Osteoblast (primary cell): Measurements from ENCODE around the gene NPLOC4. TPM values are rescaled to one million over a fixed set of nuclear protein-coding genes. Genes with fewer than 3 reads are reported as not detected.

Source experiments
- DNase-seq: peaks from one replicate; pipeline ENCODE4 v3.0.0; 2011; ENCODE audit warnings: low spot score, mixed read lengths; ENCODE audit not compliant: insufficient read length; ENCODE audit errors: missing footprints
- H2AFZ ChIP-seq: 2 replicates; pipeline ENCODE4 v1.6.0; 2011; ENCODE audit warnings: mild to moderate bottlenecking, low read length
- H3K27ac ChIP-seq: 2 replicates; pipeline ENCODE4 v1.5.1; 2011; ENCODE audit warnings: mild to moderate bottlenecking, low read depth, low read length, moderate library complexity
- H3K27me3 ChIP-seq: 2 replicates; pipeline ENCODE4 v1.6.0; 2012; ENCODE audit warnings: mild to moderate bottlenecking, control low read depth, inconsistent platforms, low read length, moderate library complexity; ENCODE audit not compliant: insufficient read depth
- H3K36me3 ChIP-seq: 2 replicates; pipeline ENCODE4 v1.5.1; 2011; ENCODE audit warnings: mild to moderate bottlenecking, low read length, control low read depth, moderate library complexity; ENCODE audit not compliant: insufficient read depth
- H3K4me1 ChIP-seq: 2 replicates; pipeline ENCODE4 v1.5.1; 2011; ENCODE audit warnings: mild to moderate bottlenecking, low read length, control low read depth, moderate library complexity; ENCODE audit not compliant: insufficient read depth
- H3K4me2 ChIP-seq: 2 replicates; pipeline ENCODE4 v1.6.0; 2011; ENCODE audit warnings: mild to moderate bottlenecking, low read length; ENCODE audit not compliant: insufficient read depth
- H3K4me3 ChIP-seq: fragments of 200-600 bp; sonication (generic); 3 replicates; pipeline ENCODE4 v1.5.1; 2012; ENCODE audit warnings: mild to moderate bottlenecking, low read length, inconsistent platforms; ENCODE audit not compliant: insufficient read depth
- H3K79me2 ChIP-seq: 2 replicates; pipeline ENCODE4 v1.6.0; 2012; ENCODE audit warnings: mild to moderate bottlenecking, low read length, control low read depth, inconsistent platforms; ENCODE audit not compliant: insufficient read depth
- H3K9me3 ChIP-seq: 2 replicates; pipeline ENCODE4 v1.5.1; 2011; ENCODE audit warnings: low read depth, low read length, control low read depth
- H4K20me1 ChIP-seq: 2 replicates; pipeline ENCODE4 v1.6.0; 2012; ENCODE audit warnings: mild to moderate bottlenecking, low read length, control low read depth; ENCODE audit not compliant: insufficient read depth
- total RNA-seq: library from RNA; depleted of rRNA; stranded (reverse); fragments of >200 nt; gene quantifications from 2 replicates; pipeline ENCODE4 v1.2.3, GENCODE V29; 2012
- TF ChIP-seq, protein P1 (sequence below): IDR thresholded peaks from 2 replicates; pipeline ENCODE4 v1.5.1; 2011; ENCODE audit warnings: mild to moderate bottlenecking, low read depth, low read length, moderate library complexity; ENCODE audit errors: extremely low read depth

Gene NPLOC4
- total RNA-seq, 1 donor, result 118 TPM

DNA sequence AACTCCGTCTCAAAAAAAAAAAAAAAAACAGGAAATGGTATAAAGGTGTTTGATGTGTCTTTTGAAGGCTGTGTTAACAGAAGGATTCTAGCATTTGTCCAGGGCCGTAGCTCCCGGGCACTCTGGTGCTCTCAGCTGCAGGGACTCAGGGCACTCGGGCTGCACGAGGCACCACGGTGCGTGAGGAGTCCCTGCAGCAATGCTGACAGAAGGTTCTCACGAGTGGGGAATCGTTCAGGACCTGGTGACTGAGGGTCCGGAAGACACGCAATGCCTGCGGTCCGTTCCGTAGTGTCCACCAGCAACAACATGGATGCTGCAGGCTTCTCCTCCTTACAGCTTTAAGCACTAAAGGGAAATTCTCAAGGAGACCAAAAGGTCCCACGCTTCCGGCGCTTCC is 72.1 kb downstream of the NPLOC4 start:
- peak overlapping the region; percentile 46 for H3K27ac ChIP-seq
- TF ChIP-seq, protein P1, sequence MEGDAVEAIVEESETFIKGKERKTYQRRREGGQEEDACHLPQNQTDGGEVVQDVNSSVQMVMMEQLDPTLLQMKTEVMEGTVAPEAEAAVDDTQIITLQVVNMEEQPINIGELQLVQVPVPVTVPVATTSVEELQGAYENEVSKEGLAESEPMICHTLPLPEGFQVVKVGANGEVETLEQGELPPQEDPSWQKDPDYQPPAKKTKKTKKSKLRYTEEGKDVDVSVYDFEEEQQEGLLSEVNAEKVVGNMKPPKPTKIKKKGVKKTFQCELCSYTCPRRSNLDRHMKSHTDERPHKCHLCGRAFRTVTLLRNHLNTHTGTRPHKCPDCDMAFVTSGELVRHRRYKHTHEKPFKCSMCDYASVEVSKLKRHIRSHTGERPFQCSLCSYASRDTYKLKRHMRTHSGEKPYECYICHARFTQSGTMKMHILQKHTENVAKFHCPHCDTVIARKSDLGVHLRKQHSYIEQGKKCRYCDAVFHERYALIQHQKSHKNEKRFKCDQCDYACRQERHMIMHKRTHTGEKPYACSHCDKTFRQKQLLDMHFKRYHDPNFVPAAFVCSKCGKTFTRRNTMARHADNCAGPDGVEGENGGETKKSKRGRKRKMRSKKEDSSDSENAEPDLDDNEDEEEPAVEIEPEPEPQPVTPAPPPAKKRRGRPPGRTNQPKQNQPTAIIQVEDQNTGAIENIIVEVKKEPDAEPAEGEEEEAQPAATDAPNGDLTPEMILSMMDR, result no peak
- H3K4me2 ChIP-seq, result no peak overlapping the region

DNA sequence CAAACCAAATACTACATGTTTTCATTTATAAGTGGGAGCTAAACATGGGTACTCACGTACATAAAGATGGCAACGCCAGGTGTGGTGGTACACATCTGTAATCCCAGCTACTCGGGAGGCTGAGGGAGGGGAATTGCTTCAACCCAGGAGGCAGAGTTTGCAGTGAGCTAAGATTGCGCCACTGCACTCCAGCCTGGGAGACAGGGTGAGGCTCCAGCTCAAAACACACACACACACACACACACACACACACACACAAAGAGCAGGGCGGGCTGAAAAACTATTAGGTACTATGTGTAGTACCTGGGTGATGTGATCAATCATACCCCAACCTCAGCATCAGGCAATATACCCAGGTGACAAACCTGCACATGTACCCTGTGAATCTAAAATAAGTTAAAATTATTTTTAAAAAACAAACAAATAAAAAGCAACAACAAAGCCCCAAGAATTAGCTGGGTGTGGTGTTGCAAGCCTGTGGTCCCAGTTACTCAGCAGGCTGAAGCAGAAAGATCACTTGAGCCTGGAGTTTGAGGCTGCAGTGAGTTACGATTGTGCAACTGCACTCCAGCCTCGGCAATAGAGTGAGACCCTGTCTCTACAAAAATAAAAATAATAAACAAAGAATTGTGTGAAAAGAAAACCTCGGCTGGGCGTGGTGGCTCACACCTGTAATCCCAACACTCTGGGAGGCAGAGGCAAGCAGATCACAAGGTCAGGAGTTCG is 72.9 kb downstream of the NPLOC4 start:
- Histone ChIP-seq H3K4me2 (peak overlapping the region; percentile 11), H3K79me2 (peaks cover 15% of the 10 kb centered on the region), H3K36me3 (peaks cover 65% of the 10 kb centered on the region)

More for the DNA sequence above, 72.1 kb downstream of the NPLOC4 start:
- no peak for DNase-seq
- Histone ChIP-seq H2AFZ (no peak overlapping the region), H3K36me3 (peaks cover 65% of the 10 kb centered on the region), H3K27me3 (no peaks in the 10 kb centered on the region), H3K9me3 (no peaks in the 10 kb centered on the region), H3K79me2 (peaks cover 20% of the 10 kb centered on the region), H3K4me1 (peaks cover 72% of the 10 kb centered on the region), H4K20me1 (no peaks in the 10 kb centered on the region), H3K4me3 (no peak overlapping the region)

DNA sequence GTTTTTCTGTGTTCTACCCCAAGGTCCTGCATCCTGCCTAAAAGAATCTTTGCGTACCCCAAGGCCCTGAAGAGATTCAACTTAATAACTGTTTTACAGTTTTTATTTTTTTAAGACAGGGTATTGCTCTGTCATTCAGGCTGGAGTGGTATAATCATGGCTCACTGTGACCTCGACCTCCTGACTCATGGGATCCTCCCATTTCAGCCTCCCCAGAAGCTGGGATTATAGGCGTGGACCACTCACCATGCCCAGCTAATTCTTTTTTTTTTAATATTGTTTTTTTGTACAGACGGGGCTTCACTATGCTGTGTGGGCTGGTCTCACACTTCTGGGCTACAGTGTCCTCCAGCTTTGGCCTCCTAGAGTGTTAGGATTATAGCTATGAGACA is 75.4 kb downstream of the NPLOC4 start:
- peak overlapping the region; percentile 65 for H3K27ac ChIP-seq

More for the DNA sequence above, 72.9 kb downstream of the NPLOC4 start:
- Histone ChIP-seq H4K20me1 (no peaks in the 10 kb centered on the region), H3K9me3 (no peaks in the 10 kb centered on the region), H3K4me3 (no peak overlapping the region), H3K27me3 (no peaks in the 10 kb centered on the region), H2AFZ (no peak overlapping the region), H3K4me1 (peaks cover 72% of the 10 kb centered on the region), H3K27ac (peak overlapping the region; percentile 46)
- DNase-seq, result peak; percentile 21
- TF ChIP-seq, protein P1, result no peak

More for the DNA sequence above, 75.4 kb downstream of the NPLOC4 start:
- Histone ChIP-seq H3K4me1 (peaks cover 57% of the 10 kb centered on the region), H2AFZ (no peak overlapping the region), H3K9me3 (no peaks in the 10 kb centered on the region), H3K36me3 (peaks cover 75% of the 10 kb centered on the region), H4K20me1 (peaks cover under 1% of the 10 kb centered on the region), H3K4me2 (no peak overlapping the region), H3K4me3 (no peak overlapping the region), H3K79me2 (peaks cover 13% of the 10 kb centered on the region), H3K27me3 (no peaks in the 10 kb centered on the region)
- TF ChIP-seq, protein P1, result no peak
- peak; percentile 85 for DNase-seq
